ENCODE data around the gene CAPZB. TPM values are rescaled to one million over a fixed set of nuclear protein-coding genes. Genes with fewer than 3 reads are reported as not detected.
A peak's percentile ranks its signal among the peaks of the same experiment; 100 is the strongest.

CAPZB gene
- total RNA-seq, 1 donor from 2014 or later, result 403 TPM

DNA sequence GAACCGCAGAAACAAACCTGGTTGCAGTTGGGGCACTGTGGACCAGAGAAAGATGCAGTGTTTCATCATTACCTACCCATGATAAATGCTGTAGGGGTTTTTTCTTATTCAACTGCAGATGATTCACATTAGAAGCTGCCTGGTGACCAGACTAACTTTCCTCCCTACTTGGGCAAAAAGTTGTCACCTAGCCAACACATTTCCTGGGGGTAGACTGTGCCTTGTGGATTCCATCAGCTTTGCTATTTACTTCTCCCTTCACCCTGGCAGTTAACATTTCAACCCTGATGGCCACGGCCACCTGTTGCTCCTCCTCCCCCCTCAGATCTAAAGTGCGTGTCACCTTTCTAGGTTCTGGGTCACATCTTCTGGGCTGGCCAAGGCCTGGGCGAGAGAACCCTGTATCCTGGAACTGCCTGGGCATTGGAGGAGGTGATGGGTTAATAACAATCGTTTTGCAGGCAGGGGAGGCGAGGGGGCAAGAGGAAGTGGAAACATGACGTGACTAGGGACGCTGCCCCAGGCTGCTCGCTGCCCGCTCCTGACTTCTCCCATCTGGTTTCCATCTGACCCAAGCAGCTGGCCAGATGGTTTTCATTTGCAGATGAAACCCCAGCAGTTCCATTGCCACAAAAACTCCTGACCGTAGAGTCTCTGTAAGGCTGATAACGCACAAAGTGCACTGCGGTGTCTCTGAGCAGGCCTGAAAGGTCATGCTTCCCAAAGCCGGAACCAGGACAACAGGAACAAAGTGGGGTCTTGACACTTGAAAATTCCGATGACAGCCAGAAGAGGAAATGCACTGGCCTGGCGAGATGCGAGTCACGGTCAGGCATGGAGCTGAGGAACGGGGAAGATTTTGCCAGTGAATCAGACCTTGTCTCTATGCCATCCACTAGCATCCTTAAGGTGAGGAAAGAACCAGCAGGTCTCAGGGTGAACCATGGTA lies 36.6 kb downstream of the CAPZB start:
- H3K36me3 Mint-ChIP-seq (ENCODE audit: unreplicated experiment), result peaks cover 6% of the 10 kb centered on the region
- peak overlapping the region; percentile 64 for H3K4me3 Mint-ChIP-seq (ENCODE audit: unreplicated experiment)
- H3K9me3 Mint-ChIP-seq (ENCODE audit: unreplicated experiment), result no peaks in the 10 kb centered on the region
- no peaks in the 10 kb centered on the region for H3K27me3 Mint-ChIP-seq (ENCODE audit: unreplicated experiment)
- H3K4me1 Mint-ChIP-seq (ENCODE audit: unreplicated experiment), result peaks cover 96% of the 10 kb centered on the region
- H3K27ac Mint-ChIP-seq (ENCODE audit: unreplicated experiment), result peak overlapping the region; percentile 97
- TF ChIP-seq, protein P1, sequence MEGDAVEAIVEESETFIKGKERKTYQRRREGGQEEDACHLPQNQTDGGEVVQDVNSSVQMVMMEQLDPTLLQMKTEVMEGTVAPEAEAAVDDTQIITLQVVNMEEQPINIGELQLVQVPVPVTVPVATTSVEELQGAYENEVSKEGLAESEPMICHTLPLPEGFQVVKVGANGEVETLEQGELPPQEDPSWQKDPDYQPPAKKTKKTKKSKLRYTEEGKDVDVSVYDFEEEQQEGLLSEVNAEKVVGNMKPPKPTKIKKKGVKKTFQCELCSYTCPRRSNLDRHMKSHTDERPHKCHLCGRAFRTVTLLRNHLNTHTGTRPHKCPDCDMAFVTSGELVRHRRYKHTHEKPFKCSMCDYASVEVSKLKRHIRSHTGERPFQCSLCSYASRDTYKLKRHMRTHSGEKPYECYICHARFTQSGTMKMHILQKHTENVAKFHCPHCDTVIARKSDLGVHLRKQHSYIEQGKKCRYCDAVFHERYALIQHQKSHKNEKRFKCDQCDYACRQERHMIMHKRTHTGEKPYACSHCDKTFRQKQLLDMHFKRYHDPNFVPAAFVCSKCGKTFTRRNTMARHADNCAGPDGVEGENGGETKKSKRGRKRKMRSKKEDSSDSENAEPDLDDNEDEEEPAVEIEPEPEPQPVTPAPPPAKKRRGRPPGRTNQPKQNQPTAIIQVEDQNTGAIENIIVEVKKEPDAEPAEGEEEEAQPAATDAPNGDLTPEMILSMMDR (IDR thresholded peaks at IDR 0.05), result no peak
- DNase-seq (ENCODE audit: extremely low spot score, unreplicated experiment), result peak; percentile 93

DNA sequence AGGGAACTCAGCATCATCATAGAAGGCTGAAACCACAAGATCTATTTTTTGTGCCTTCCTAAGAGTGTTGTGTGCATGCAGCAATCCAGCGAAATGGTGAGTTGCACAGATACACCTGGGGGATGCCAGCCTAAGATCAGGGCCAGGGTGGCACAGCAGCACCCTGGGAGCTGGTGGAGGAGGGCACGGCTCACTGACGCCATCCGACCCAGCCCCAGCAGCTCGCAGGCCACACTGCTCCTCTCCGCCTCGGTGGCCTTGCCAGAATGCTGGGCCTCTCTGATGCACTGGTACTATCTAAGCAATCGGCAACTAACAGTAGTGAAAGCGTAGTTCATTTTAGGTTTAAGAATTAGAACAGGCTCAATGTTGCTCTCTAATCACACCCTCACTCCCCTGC lies 37.8 kb downstream of the CAPZB start:
- Mint-ChIP-seq H3K27ac (ENCODE audit: unreplicated experiment) (peak overlapping the region; percentile 97), H3K4me1 (ENCODE audit: unreplicated experiment) (peaks cover 95% of the 10 kb centered on the region), H3K9me3 (ENCODE audit: unreplicated experiment) (no peaks in the 10 kb centered on the region), H3K27me3 (ENCODE audit: unreplicated experiment) (no peaks in the 10 kb centered on the region), H3K36me3 (ENCODE audit: unreplicated experiment) (peaks cover 9% of the 10 kb centered on the region), H3K4me3 (ENCODE audit: unreplicated experiment) (no peak overlapping the region)
- TF ChIP-seq, protein P1 (IDR thresholded peaks at IDR 0.05), result no peak
- no peak for DNase-seq (ENCODE audit: extremely low spot score, unreplicated experiment)

DNA sequence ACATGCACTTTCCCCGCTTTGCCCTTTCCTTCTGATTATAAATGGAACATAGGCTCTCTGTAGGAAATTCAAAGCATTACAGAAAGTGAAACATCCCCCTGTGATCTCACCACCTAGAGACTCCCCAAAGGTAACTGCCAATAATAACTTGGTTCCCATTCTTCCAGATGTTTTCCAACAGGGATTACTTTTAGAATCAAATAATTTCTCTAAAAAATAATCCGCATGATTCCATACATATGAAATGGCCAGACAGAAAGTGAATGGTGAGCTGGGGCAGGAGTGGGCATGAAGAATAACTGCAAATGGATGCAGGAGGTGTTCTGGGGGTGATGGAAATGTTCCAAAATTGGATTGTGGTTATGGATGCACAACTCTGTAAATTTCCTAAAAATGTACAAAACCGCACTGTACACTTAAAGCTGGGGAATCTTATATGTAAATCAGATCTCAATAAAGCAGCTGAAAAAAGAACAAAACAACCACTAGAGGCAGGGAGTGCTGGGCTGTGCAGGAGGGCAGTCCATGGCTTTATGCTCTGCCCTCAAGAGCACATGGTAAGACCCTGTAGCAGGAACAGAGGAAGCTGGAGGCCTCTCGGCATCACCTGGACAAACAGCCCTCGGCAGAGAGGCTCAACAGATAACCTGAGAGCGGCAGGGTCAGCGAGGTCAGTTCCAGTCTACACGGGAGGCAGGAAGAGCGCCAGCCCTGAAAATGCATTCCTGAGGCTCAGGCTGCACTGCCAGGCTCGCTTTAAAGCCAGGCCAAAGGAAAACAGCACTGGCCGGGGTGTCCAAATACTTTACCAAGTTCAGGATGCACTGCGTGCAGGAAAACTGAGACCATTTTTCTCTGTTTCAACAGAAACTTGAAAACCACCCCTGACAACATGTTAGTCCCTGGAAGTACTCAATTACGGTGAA lies 39.7 kb downstream of the CAPZB start:
- Mint-ChIP-seq H3K4me1 (ENCODE audit: unreplicated experiment) (peaks cover 96% of the 10 kb centered on the region), H3K27ac (ENCODE audit: unreplicated experiment) (peak overlapping the region; percentile 92), H3K9me3 (ENCODE audit: unreplicated experiment) (no peaks in the 10 kb centered on the region), H3K36me3 (ENCODE audit: unreplicated experiment) (peaks cover 9% of the 10 kb centered on the region), H3K27me3 (ENCODE audit: unreplicated experiment) (no peaks in the 10 kb centered on the region), H3K4me3 (ENCODE audit: unreplicated experiment) (peak overlapping the region; percentile 43)
- no peak for DNase-seq (ENCODE audit: extremely low spot score, unreplicated experiment)
- TF ChIP-seq, protein P1 (IDR thresholded peaks at IDR 0.05), result peak; percentile 56

DNA sequence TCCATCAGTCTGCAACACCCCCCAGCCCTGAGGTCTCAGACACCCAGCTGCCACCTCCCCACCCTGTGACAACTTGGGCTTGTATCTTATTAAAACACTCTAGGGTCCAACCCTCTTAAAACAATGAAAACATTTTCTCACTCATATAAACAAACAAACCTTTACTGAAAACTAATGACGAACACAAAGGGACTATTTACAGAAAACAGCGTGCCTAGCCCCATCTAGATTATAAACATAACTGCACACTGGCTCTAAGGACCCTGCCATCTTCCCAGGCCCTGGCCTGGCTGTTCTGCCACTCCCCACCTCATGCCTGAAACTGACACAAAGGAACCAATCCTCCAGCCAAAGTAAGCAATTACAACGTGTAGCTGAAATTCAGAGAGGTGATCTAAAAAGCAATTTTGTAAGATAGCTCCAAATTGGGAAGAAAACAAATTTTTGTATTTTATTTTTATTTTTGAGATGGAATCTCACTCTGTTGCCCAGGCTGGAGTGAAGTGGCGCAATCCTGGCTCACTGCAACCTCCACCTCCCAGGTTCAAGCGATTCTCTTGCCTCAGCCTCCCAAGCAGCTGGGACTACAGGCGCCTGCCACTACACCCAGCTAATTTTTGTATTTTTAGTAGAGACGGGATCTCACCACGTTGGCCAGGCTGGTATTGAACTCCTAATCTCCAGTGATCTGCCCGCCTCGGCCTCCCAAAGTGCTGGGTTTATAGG lies 40.9 kb downstream of the CAPZB start:
- Mint-ChIP-seq H3K9me3 (ENCODE audit: unreplicated experiment) (no peaks in the 10 kb centered on the region), H3K4me3 (ENCODE audit: unreplicated experiment) (no peak overlapping the region), H3K36me3 (ENCODE audit: unreplicated experiment) (peaks cover 9% of the 10 kb centered on the region), H3K27me3 (ENCODE audit: unreplicated experiment) (no peaks in the 10 kb centered on the region), H3K27ac (ENCODE audit: unreplicated experiment) (peak overlapping the region; percentile 92), H3K4me1 (ENCODE audit: unreplicated experiment) (peaks cover 96% of the 10 kb centered on the region)
- TF ChIP-seq, protein P1 (IDR thresholded peaks at IDR 0.05), result no peak
- DNase-seq (ENCODE audit: extremely low spot score, unreplicated experiment), result no peak

Measured in osteocyte (in vitro differentiated cells).